Rectal smooth muscle tissue (tissue), 1 donor: ENCODE data around the gene CDCP1.
A peak's percentile ranks its signal among the peaks of the same experiment; 100 is the strongest.

Source experiments
- H3K27ac ChIP-seq: one replicate; pipeline ENCODE4 v1.7.0; 2013; ENCODE audit warnings: low read depth, low read length, inconsistent platforms
- H3K27me3 ChIP-seq: one replicate; pipeline ENCODE4 v1.7.0; 2013; ENCODE audit warnings: low read length; ENCODE audit not compliant: control insufficient read depth, insufficient read depth
- H3K36me3 ChIP-seq: one replicate; pipeline ENCODE4 v1.7.0; 2013; ENCODE audit warnings: low read length; ENCODE audit not compliant: control insufficient read depth, insufficient read depth
- H3K4me1 ChIP-seq: one replicate; pipeline ENCODE4 v1.7.0; 2013; ENCODE audit warnings: low read length; ENCODE audit not compliant: control insufficient read depth, insufficient read depth
- H3K4me3 ChIP-seq: one replicate; pipeline ENCODE4 v1.7.0; 2013; ENCODE audit warnings: low read length
- H3K9ac ChIP-seq: one replicate; pipeline ENCODE4 v1.7.0; 2013; ENCODE audit warnings: low read length

CDCP1 gene

DNA sequence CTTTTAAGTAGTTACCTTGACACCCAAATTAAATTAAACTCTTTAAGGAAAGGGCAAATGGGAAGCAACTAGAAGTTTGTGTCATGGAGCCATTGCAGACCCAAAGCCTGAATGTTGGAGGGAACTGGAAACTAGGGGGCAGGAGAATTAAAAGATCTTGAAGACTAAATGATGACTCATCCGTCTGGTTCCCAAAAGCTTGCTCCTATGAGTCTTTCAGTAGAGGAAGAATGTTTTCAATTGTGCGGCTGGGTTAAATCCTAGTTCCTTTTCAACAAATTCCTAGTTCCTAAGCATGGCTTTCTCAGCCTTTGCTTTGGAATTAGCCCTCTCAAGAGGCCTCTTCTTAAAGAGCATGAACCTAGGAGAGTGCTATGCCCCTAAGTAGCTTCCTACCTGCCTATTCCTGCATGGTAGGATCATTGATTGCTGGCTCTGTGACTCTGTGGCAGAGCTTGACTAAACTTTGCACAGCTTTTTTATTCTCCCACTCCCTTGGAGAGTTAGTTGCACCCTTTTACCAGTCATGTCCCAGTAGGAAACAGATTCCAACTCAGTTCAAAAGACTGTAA lies 102.4 kb downstream of the CDCP1 start:
- Histone ChIP-seq H3K27me3 (no peaks in the 10 kb centered on the region), H3K4me1 (peaks cover 2% of the 10 kb centered on the region), H3K27ac (no peak overlapping the region), H3K36me3 (no peaks in the 10 kb centered on the region), H3K9ac (no peak overlapping the region), H3K4me3 (no peak overlapping the region)

DNA sequence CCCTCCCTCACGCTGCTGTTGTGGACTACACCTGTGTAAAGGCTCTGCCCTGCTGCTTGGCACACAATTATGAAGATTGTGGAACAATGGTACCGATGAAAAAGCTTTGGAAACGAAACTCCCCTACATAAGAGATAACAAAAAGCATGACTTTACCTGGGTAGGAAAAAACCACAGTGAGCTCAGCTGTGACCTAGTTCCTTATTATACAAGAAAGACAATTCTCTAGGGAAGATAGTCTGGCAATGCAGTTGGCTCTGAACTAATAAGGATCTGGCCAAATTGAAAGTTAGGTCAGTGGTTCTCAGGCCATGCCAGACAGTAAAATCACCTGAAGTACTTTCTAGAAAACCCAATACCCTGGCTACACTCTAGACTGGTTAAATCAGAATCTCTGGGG lies 104.0 kb downstream of the CDCP1 start:
- Histone ChIP-seq H3K4me3 (no peak overlapping the region), H3K27me3 (no peaks in the 10 kb centered on the region), H3K4me1 (peaks cover 2% of the 10 kb centered on the region), H3K9ac (no peak overlapping the region), H3K27ac (no peak overlapping the region), H3K36me3 (no peaks in the 10 kb centered on the region)

DNA sequence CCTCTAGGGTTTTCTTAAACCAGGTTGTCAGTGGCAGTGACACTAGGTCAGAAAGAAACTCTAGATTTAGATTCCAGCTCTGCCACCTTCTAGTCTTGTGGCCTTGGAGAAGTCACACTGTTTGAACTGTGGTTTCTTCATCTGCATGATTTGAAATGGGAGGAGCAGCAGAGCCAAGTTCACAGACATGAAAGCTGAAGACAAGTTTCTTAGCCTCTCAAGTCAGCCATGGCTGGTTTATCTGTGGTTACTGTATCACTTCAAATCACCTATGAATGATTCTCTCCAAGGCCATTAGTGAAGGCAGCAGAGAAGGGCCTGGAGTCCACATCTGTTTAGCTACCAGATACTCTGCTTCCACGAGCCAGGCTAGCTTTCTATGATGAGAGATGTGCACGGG lies 104.5 kb downstream of the CDCP1 start:
- H3K27me3 ChIP-seq: no peaks in the 10 kb centered on the region
- no peak overlapping the region for H3K4me3 ChIP-seq
- no peaks in the 10 kb centered on the region for H3K36me3 ChIP-seq
- H3K9ac ChIP-seq: no peak overlapping the region
- H3K27ac ChIP-seq: no peak overlapping the region
- H3K4me1 ChIP-seq: peaks cover 2% of the 10 kb centered on the region

DNA sequence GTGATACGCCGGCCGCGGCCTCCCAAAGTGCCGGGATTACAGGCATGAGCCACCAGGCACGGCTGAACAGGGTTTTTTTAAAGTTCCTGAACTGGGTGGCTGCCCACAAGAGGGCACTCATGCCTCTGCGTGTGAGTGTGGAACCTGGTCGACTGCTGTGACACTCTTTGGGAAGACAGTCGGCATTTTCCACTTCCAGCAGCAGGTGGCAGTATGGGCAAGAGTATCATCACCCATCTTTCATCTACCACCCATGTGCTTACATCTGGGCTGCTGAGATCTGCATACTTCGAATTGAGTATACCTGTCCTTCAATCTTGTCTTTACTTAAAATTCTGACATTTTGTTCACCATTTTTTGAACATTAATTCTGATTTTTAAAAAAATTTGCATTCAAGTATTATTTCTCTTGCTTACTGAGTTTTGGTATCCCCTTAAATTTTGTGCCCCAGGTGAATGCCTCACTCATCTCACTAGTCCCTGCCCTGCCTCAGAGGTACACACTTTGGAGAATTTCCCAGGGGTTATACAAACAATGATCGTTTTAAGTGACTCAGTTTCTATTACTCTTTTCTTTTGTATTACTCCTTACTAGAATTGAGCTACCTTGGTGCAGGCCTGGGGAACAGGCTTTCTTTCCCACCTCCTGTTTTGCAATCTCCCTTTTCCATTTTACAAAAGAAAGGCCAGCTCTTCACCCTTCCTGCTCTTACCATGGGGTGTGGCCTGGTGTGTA lies 108.3 kb downstream of the CDCP1 start:
- H3K36me3 ChIP-seq: no peaks in the 10 kb centered on the region
- H3K4me3 ChIP-seq: no peak overlapping the region
- H3K9ac ChIP-seq: no peak overlapping the region
- no peak overlapping the region for H3K27ac ChIP-seq
- H3K4me1 ChIP-seq: peaks cover 4% of the 10 kb centered on the region
- no peaks in the 10 kb centered on the region for H3K27me3 ChIP-seq

DNA sequence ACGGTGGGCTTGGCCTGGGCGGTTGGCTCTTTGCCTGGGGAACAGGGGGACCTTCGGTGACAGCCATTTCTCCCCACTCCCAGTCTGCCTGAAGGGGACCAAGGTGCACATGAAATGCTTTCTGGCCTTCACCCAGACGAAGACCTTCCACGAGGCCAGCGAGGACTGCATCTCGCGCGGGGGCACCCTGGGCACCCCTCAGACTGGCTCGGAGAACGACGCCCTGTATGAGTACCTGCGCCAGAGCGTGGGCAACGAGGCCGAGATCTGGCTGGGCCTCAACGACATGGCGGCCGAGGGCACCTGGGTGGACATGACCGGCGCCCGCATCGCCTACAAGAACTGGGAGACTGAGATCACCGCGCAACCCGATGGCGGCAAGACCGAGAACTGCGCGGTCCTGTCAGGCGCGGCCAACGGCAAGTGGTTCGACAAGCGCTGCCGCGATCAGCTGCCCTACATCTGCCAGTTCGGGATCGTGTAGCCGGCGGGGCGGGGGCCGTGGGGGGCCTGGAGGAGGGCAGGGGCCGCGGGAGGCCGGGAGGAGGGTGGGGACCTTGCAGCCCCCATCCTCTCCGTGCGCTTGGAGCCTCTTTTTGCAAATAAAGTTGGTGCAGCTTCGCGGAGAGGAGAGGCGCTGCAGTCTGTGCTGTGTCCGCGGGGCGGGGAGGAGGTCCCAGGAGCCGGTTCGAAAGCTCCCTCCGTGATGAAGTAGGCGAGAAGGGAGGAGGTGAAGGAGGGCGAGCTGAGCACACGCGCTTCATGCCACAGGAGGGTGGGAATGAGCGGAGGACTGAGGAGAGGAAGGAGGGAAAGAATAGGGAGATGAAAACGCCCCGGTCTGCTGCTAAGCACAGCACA lies 110.5 kb downstream of the CDCP1 start:
- H3K9ac ChIP-seq: no peak overlapping the region

DNA sequence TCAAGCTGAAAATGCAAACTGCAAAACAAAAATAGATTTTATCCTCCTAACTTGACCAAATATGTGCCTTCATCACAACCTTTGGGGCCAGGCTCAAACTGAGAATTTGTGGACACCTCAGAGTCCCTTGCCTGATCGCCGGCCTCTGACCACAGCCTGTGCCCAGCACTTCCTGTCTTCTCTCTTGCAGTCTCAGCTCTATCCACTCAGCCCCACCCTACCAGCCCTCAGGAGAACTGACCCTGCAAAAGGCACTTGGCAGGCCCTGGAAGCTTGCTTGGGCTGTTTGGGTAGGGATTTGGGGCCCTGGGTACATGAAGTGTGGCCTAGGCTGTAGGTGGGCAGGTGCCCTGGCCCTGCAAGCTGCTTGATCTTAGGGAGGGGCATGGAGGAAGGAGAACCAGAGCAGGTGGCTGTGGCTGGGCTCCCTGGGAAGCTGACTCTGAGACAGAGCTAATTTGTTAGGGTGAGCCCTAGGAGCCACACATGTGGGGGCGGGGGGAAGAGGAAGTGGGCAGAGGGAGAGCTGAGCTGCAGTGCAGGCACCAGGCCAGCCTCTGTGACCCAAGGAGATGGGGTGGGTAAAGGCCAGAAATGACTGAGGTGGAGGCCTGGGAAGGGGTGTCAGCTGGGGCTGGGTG lies 111.4 kb downstream of the CDCP1 start:
- Histone ChIP-seq H3K9ac (no peak overlapping the region), H3K36me3 (no peaks in the 10 kb centered on the region), H3K4me3 (no peak overlapping the region), H3K27ac (peak overlapping the region; percentile 6), H3K4me1 (peaks cover 2% of the 10 kb centered on the region), H3K27me3 (no peaks in the 10 kb centered on the region)

More for the DNA sequence above, 110.5 kb downstream of the CDCP1 start:
- Histone ChIP-seq H3K36me3 (no peaks in the 10 kb centered on the region), H3K27ac (peak overlapping the region; percentile 44), H3K4me3 (peak overlapping the region; percentile 61), H3K4me1 (peaks cover 4% of the 10 kb centered on the region), H3K27me3 (no peaks in the 10 kb centered on the region)

DNA sequence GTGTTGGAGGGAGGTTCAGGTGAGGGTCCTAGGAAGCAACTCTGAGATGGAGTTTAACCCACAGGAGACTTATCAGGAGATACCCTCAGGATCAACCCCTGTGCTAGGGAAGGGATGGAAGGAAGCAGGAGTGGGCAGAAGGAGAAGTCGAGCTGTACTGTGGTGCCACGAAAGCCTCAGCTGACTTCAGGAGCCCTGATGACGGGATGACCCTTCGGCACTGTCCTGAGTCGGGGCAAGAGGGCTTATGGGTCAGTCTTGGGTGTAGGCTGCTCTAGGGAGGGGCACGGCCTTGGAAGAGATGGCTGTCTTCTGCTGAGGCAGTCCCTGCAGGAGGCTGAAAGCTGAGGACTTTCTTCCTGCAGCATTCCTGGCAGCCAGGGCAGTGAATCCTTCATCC lies 112.4 kb downstream of the CDCP1 start:
- Histone ChIP-seq H3K4me1 (peaks cover 2% of the 10 kb centered on the region), H3K9ac (no peak overlapping the region), H3K27me3 (no peaks in the 10 kb centered on the region), H3K36me3 (no peaks in the 10 kb centered on the region), H3K27ac (peak overlapping the region; percentile 58), H3K4me3 (no peak overlapping the region)
